Erythroblast (primary cell): ENCODE results near the gene SUN1.

ENCODE experiments used
- GATA1 ChIP-seq: IDR thresholded peaks from 2 replicates; pipeline ENCODE4 v1.6.1; 2011; ENCODE audit warnings: low read depth, mild to moderate bottlenecking, control low read depth, low read length, moderate library complexity
- POLR2A ChIP-seq: IDR thresholded peaks from 2 replicates; pipeline ENCODE4 v1.6.1; 2011; ENCODE audit warnings: mild to moderate bottlenecking, low read length

- TF ChIP-seq POLR2A: no peak
- no peak for TF ChIP-seq GATA1
These were observed 13.5 kb downstream of the SUN1 start for GRCh38 chr7:845731-846130.
